Cardiac muscle cell (in vitro differentiated cells and primary cell): ENCODE data around the gene GRAMD2A. TPM values are rescaled to one million over a fixed set of nuclear protein-coding genes. Genes with fewer than 3 reads are reported as not detected.

Experiments
- DNase-seq, 2 donors: peaks; one replicate each; pipeline versions ENCODE4 v3.0.0 to v3.0.0-alpha.2; 2010 to 2017; ENCODE audit warnings: low read depth in 1 of 2, low spot score in 1 of 2
- H3K27ac ChIP-seq: fragments of 200-600 bp; sonication (generic); 2 replicates; pipeline ENCODE4 v1.5.1; 2016
- H3K27me3 ChIP-seq: fragments of 200-600 bp; sonication (generic); 2 replicates; pipeline ENCODE4 v1.6.0; 2016; ENCODE audit warnings: control low read depth
- H3K36me3 ChIP-seq: fragments of 200-600 bp; sonication (generic); 2 replicates; pipeline ENCODE4 v1.5.1; 2016; ENCODE audit warnings: control low read depth
- H3K4me1 ChIP-seq: fragments of 200-600 bp; sonication (generic); 2 replicates; pipeline ENCODE4 v1.8.1; 2017; ENCODE audit warnings: low read depth, mild to moderate bottlenecking, mixed run types
- H3K4me3 ChIP-seq: fragments of 200-600 bp; sonication (generic); 2 replicates; pipeline ENCODE4 v1.5.1; 2016; ENCODE audit warnings: mild to moderate bottlenecking
- H3K9me3 ChIP-seq: fragments of 200-600 bp; sonication (generic); 2 replicates; pipeline ENCODE4 v1.5.1; 2017; ENCODE audit warnings: low read depth, mild to moderate bottlenecking, control low read depth
- polyA plus RNA-seq: library from polyadenylated mRNA; unstranded; fragments of >200 nt; fragmentation: Nextera tagmentation; extraction: Ambion mirVana; gene quantifications from 2 replicates; pipeline ENCODE4 v1.2.1, GENCODE V29; 2016
- total RNA-seq: library from RNA; depleted of rRNA; stranded (reverse); fragments of >200 nt; gene quantifications from 2 replicates; pipeline ENCODE4 v1.2.3, GENCODE V29; 2016
- TF ChIP-seq, protein P1 (sequence below): IDR thresholded peaks from 2 replicates; pipeline ENCODE4 v1.5.1; 2012; ENCODE audit warnings: low read depth, mild to moderate bottlenecking, low read length

Gene GRAMD2A
- total and polyA plus RNA-seq, 2 experiments from 2014 or later: 0.24 TPM; not detected in 1

DNA sequence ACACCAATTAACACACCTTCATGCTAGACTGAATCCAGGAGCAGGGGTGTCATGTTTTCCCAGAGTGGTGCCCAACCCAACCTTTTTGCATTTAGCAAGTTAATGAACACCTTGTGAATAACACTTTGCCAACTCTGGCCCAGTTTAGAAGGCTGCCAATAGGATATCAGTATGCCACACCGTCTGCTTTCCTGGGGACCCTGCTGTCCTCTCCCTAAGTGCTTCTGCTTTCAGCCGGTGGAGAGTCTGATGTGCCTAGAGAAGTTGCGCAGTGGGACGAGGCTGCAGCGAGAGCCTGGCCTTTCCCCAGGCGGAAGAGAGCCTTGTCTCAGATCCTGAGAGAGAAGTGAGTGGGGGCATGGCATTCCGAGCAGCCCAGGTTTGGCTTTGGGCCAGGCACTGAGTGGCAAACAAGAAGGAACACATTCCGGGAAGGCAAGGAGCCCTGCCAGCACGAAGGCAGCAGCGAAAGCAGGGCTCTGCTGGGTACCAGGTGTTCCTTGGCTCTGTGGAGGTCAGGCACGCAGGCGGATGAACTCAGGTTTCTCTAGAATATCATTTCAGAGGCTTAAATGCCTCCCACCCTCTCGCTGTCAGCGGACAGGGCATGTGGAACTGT is 42.5 kb downstream of the GRAMD2A start:
- no peak overlapping the region for H3K4me3 ChIP-seq
- no peaks in the 10 kb centered on the region for H3K9me3 ChIP-seq
- peak overlapping the region; percentile 62 for H3K27ac ChIP-seq
- H3K36me3 ChIP-seq: no peaks in the 10 kb centered on the region
- H3K4me1 ChIP-seq: peaks cover 19% of the 10 kb centered on the region
- TF ChIP-seq, protein P1, sequence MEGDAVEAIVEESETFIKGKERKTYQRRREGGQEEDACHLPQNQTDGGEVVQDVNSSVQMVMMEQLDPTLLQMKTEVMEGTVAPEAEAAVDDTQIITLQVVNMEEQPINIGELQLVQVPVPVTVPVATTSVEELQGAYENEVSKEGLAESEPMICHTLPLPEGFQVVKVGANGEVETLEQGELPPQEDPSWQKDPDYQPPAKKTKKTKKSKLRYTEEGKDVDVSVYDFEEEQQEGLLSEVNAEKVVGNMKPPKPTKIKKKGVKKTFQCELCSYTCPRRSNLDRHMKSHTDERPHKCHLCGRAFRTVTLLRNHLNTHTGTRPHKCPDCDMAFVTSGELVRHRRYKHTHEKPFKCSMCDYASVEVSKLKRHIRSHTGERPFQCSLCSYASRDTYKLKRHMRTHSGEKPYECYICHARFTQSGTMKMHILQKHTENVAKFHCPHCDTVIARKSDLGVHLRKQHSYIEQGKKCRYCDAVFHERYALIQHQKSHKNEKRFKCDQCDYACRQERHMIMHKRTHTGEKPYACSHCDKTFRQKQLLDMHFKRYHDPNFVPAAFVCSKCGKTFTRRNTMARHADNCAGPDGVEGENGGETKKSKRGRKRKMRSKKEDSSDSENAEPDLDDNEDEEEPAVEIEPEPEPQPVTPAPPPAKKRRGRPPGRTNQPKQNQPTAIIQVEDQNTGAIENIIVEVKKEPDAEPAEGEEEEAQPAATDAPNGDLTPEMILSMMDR: no peak
- peak; percentile 48 to 77 for DNase-seq
- H3K27me3 ChIP-seq: no peaks in the 10 kb centered on the region

- TF ChIP-seq, protein P1: no peak
- Histone ChIP-seq H3K4me3 (no peak overlapping the region), H3K4me1 (peaks cover 19% of the 10 kb centered on the region), H3K9me3 (no peaks in the 10 kb centered on the region), H3K27me3 (no peaks in the 10 kb centered on the region), H3K27ac (no peak overlapping the region), H3K36me3 (no peaks in the 10 kb centered on the region)
- no peak for DNase-seq
Measured at GRCh38 chr15:72154316-72154715, 43.3 kb downstream of the GRAMD2A start.

GRCh38 chr15:72153269-72154000 is 44.2 kb downstream of the GRAMD2A start:
- DNase-seq: no peak
- H3K36me3 ChIP-seq: no peaks in the 10 kb centered on the region
- no peaks in the 10 kb centered on the region for H3K27me3 ChIP-seq
- no peak overlapping the region for H3K4me3 ChIP-seq
- TF ChIP-seq, protein P1: no peak
- no peak overlapping the region for H3K27ac ChIP-seq
- H3K4me1 ChIP-seq: peaks cover 19% of the 10 kb centered on the region
- no peaks in the 10 kb centered on the region for H3K9me3 ChIP-seq

DNA sequence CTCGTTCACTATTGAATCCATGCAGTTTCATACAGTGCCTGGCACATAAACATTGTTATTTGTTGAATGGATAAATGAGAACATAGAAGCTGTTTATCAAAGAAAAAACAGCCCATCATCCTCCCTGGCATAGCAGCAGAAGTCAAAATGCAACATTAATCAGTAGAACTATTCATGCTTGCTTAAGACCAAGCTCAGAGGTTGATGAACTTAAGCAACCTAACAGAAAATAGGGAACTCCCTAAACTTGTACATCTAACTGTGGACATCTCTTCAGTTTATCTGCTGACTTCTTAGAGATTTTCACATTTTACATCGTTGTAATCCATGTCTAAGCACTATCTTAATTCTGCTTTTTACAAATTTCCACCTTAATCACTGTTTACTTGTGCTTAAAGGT is 50.2 kb downstream of the GRAMD2A start:
- Histone ChIP-seq H3K9me3 (no peaks in the 10 kb centered on the region), H3K27ac (no peak overlapping the region), H3K36me3 (no peaks in the 10 kb centered on the region), H3K4me1 (peaks cover 15% of the 10 kb centered on the region), H3K27me3 (no peaks in the 10 kb centered on the region), H3K4me3 (no peak overlapping the region)
- TF ChIP-seq, protein P1: no peak
- DNase-seq: no peak

DNA sequence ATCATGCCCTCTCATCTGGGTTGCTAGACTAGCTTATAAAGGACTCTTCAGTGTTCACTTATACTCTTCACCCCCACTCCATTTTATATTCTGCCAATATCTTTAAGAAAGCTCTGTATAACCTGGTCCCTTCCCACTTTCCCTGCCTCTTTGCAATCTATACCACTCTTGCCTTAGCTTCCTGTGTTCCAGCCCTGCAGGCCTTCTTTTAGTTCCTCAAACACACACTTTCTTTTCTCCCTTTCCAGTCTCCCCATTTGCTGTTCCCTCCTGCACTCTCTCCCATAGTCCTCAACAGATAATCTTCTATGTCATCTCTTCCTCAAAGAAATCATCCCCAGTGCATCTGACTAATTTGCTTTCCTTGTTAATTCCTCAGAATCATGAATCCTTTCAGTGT is 50.7 kb downstream of the GRAMD2A start:
- DNase-seq: no peak
- H3K4me3 ChIP-seq: no peak overlapping the region
- no peak overlapping the region for H3K27ac ChIP-seq
- no peaks in the 10 kb centered on the region for H3K27me3 ChIP-seq
- H3K36me3 ChIP-seq: no peaks in the 10 kb centered on the region
- TF ChIP-seq, protein P1: no peak
- H3K9me3 ChIP-seq: no peaks in the 10 kb centered on the region
- H3K4me1 ChIP-seq: peaks cover 19% of the 10 kb centered on the region
